GM19467 (cell line): ENCODE data around the gene DOK7.

ENCODE experiments used
- ATAC-seq: cut with Tn5 transposase; IDR thresholded peaks from one replicate; pipeline ENCODE4 v1.9.1; 2021; ENCODE audit warnings: mild to moderate bottlenecking, moderate library complexity; ENCODE audit not compliant: unreplicated experiment

Gene DOK7

GRCh38 chr4:3462790-3463415, at the start of gene DOK7:
Gene DOK7 (plus strand): TSS chr4:3463306. CDS start chr4:3463376, 70 bp downstream.
- no peak for ATAC-seq

GRCh38 chr4:3413675-3414420, 49.3 kb upstream of the DOK7 start:
- no peak for ATAC-seq

- no peak for ATAC-seq
These were observed 48.5 kb upstream of the DOK7 start for GRCh38 chr4:3414421-3415279.

GRCh38 chr4:3415471-3416141, 47.5 kb upstream of the DOK7 start:
- ATAC-seq: no peak

- no peak for ATAC-seq
These were observed 46.8 kb upstream of the DOK7 start for GRCh38 chr4:3416270-3416669.

GRCh38 chr4:3416821-3417221, 46.3 kb upstream of the DOK7 start:
- no peak for ATAC-seq

- ATAC-seq: no peak
These were observed 45.7 kb upstream of the DOK7 start for GRCh38 chr4:3417448-3417847.

- ATAC-seq: no peak
These were observed 44.9 kb upstream of the DOK7 start for GRCh38 chr4:3418029-3418762.

GRCh38 chr4:3419836-3420605, 43.1 kb upstream of the DOK7 start:
- ATAC-seq: no peak

- ATAC-seq: no peak
These were observed 42.5 kb upstream of the DOK7 start for GRCh38 chr4:3420606-3420955.

- ATAC-seq: no peak
These were observed 42.1 kb upstream of the DOK7 start for GRCh38 chr4:3420956-3421355.

GRCh38 chr4:3421470-3421869, 41.6 kb upstream of the DOK7 start:
- no peak for ATAC-seq

GRCh38 chr4:3422241-3422801, 40.8 kb upstream of the DOK7 start:
- no peak for ATAC-seq

- ATAC-seq: no peak
These were observed 40.3 kb upstream of the DOK7 start for GRCh38 chr4:3422808-3423297.

GRCh38 chr4:3423406-3423805, 39.7 kb upstream of the DOK7 start:
- ATAC-seq: no peak

- no peak for ATAC-seq
These were observed 39.2 kb upstream of the DOK7 start for GRCh38 chr4:3423952-3424351.

- no peak for ATAC-seq
These were observed 38.5 kb upstream of the DOK7 start for GRCh38 chr4:3424522-3425095.

- ATAC-seq: no peak
These were observed 36.5 kb upstream of the DOK7 start for GRCh38 chr4:3426465-3427133.

GRCh38 chr4:3427134-3427476, 36.0 kb upstream of the DOK7 start:
- no peak for ATAC-seq
